Psoas muscle (tissue), 8 donors: ENCODE measurements around the gene LRP1B. TPM values are rescaled to one million over a fixed set of nuclear protein-coding genes. Genes with fewer than 3 reads are reported as not detected.

Source experiments
- ATAC-seq, 4 donors: fragments of 200-7000 bp; cut with Tn5 transposase; one replicate each; pipeline ENCODE4 v1.9.1; 2020; ENCODE audit warnings: moderate library complexity in 3 of 4, mild to moderate bottlenecking in 2 of 4
- DNase-seq, 2 donors: peaks; one replicate each; pipeline ENCODE4 v3.0.0-alpha.2; 2020
- H3K27ac ChIP-seq: fragments of 200-600 bp; one replicate; pipeline ENCODE4 v1.8.0; 2022
- H3K27me3 ChIP-seq, 3 donors: fragments of 200-600 bp in 1 of 3; one replicate each; pipeline versions ENCODE4 v1.6.1 to v1.8.0; 2013 to 2022; ENCODE audit warnings: low read length in 2 of 3, mild to moderate bottlenecking in 2 of 3, moderate library complexity in 1 of 3; ENCODE audit not compliant: insufficient read depth in 3 of 3
- H3K36me3 ChIP-seq, 2 donors: fragments of 200-600 bp in 1 of 2; one replicate each; pipeline versions ENCODE4 v1.6.1 to v1.8.0; 2013 to 2022; ENCODE audit warnings: low read depth in 1 of 2, mild to moderate bottlenecking in 1 of 2, moderate library complexity in 1 of 2; ENCODE audit not compliant: insufficient read depth in 1 of 2
- H3K4me1 ChIP-seq: fragments of 200-600 bp; one replicate; pipeline ENCODE4 v1.8.0; 2022
- H3K4me3 ChIP-seq: fragments of 200-600 bp; one replicate; pipeline ENCODE4 v1.8.0; 2022; ENCODE audit warnings: mild to moderate bottlenecking
- H3K9me3 ChIP-seq: fragments of 200-600 bp; one replicate; pipeline ENCODE4 v1.8.0; 2022
- CTCF ChIP-seq: fragments of 200-600 bp; IDR thresholded peaks from one replicate; pipeline ENCODE4 v1.8.0; 2022; ENCODE audit warnings: antibody characterized with exemption
- WGBS, 3 donors: extraction: QIAGEN DNeasy Blood & Tissue Kit; methylation state at CpG; one replicate each; pipeline versions ENCODE4 v1.1.6 to v1.1.7; 2013; 5-methylcytosine and 5-hydroxymethylcytosine counted together
- intact Hi-C, 2 donors: fragments of 100-400 bp; cut with DNase I; formaldehyde crosslinking; loops; one replicate each; pipeline versions ENCODE4 v1.11.0 to v1.14.2; 2022
- polyA plus RNA-seq, 3 donors: library from polyadenylated mRNA; stranded (reverse); fragments of 200-250 nt; gene quantifications; one replicate each; pipeline ENCODE4 v1.2.3, GENCODE V29; 2013
- total RNA-seq, 4 donors: library from RNA; stranded (reverse); fragmentation: NEBNext Ultra II Directional in 2 of 4; extraction: Animal tissue kit (Norgen Biotek cat#: 25700) in 2 of 4; gene quantifications; one replicate each; pipeline versions ENCODE4 v1.2.1 to v1.2.4, GENCODE V29; 2021 to 2023
- donor health status: healthy with polysubstance abuse.
- donor health status: DM: no; HTN: no; CAD: no; lungs with moderate emphysema.
- donor health status: Bipolar disorder and iron deficiency.
- donor health status: healthy.
- donor health status: DM: yes; HTN: yes; CAD: no.
- donor health status: DM: no; HTN: no; CAD: no.
- donor health status: DM: no; HTN: no; CAD: no.
- donor health status: DM: yes; HTN: yes; CAD: no.

Gene LRP1B
- total and polyA plus RNA-seq, 7 donors: 0.33 to 3.3 (median 0.95) TPM

DNA sequence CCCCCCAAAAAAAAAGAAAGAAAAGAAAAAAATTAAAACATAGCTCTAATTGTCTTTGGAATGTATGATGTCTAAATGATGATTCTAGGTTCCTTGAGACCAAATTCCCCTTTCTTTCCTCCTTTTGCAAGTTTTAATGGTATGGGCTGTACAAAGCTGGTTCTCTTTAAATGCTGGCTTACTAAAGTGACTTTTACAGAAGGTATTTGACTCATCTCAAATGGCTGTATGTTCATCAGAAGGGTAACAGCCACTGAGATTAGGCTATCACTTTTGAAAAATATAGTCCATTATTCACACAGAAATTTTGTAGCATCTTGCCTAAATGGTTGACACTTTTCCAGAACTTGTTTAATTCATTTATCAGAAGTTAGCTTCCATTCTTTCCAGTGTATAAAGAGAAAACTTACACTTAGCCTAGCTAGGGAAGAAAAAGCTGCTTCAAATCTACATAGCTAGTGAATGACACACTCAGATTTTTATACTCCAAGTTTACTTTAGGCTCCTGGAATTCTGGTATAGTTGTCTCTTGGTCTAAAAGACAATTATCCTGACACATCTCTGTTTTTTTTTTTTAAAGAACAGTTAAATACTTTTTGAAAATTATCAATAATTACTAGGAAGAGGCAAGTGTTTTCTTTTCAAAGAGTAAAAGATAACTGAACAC lies 622.6 kb downstream of the LRP1B start:
- ATAC-seq: no peak
- H3K4me3 ChIP-seq: no peak overlapping the region
- no peaks in the 10 kb centered on the region for H3K9me3 ChIP-seq
- intact Hi-C loops: no loop called here
- DNase-seq: no peak
- no peak overlapping the region for H3K27ac ChIP-seq
- no peak for TF ChIP-seq CTCF
- no peaks in the 10 kb centered on the region for H3K27me3 ChIP-seq
- H3K36me3 ChIP-seq: no peaks in the 10 kb centered on the region
- H3K4me1 ChIP-seq: no peaks in the 10 kb centered on the region

DNA sequence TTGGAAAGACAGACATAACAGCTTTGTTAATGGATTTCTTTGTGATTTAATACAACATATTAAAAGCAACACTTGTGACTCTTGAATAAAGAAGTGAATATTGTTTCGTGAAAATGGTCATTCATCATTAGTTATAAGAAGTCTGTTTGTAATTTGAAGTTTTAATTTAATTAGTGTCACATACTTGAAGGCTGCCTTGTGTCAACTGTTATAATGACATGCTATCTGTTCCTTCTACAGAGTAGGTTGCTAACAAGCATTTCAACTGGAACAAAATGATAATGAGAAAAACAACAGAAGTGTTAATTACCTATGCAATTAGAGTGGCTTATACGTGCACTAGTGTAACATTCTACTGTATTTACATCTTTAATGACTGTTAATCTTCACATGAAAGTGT lies 624.7 kb downstream of the LRP1B start:
- no peak for ATAC-seq
- 29 to 41% (median 30%) methylated on average over 2 of the region's 2 CpGs for WGBS, 3 donors

DNA sequence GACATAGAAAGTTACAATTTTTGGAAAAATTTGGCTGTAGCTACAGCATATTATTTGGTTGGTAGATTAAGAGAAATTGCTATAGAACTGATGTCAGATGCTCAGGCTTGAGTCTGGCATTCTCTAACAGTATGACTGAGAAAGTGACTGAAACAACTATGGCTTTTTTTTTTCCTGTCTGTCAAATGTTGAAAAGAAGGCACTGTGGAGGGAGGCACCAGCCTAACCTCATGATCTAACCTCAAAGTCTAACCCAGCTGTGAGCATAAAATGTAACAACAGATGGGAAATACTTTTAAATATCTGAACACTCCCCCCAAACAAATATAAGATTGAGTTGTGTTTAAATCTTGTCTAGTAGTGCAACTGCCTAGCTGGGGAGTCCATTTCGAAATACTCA lies 629.1 kb downstream of the LRP1B start:
- WGBS, 3 donors: 83 to 93% (median 84%) methylated on average over 1 of the region's 1 CpG
- no peak for TF ChIP-seq CTCF
- no peak for ATAC-seq

More for the DNA sequence above, 624.7 kb downstream of the LRP1B start:
- intact Hi-C loops: no loop called here
- no peaks in the 10 kb centered on the region for H3K9me3 ChIP-seq
- H3K4me3 ChIP-seq: no peak overlapping the region
- H3K36me3 ChIP-seq: no peaks in the 10 kb centered on the region
- H3K27me3 ChIP-seq: no peaks in the 10 kb centered on the region
- H3K27ac ChIP-seq: no peak overlapping the region
- no peaks in the 10 kb centered on the region for H3K4me1 ChIP-seq
- no peak for TF ChIP-seq CTCF
- no peak for DNase-seq

DNA sequence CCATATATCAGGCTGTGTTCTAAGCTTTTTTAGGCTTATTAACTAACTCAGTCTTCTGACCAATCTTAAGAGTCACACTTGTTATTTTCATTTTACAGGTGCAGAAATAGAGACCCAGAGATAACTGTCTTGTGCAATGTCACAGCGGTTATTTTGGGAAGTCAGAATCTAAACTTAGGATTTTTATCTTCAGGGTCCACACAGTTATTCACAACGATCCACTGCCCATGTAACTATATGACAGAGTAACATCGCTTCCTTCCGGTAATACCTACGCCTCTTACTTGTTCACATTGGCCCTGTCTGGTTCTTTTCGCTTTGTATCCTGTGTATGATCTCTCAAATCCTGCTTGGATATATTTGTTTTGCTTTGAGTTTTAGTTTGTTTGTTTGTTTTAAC lies 631.7 kb downstream of the LRP1B start:
- Histone ChIP-seq H3K36me3 (no peaks in the 10 kb centered on the region), H3K4me1 (no peaks in the 10 kb centered on the region), H3K9me3 (no peaks in the 10 kb centered on the region), H3K27ac (no peak overlapping the region), H3K27me3 (no peaks in the 10 kb centered on the region), H3K4me3 (no peak overlapping the region)
- WGBS, 3 donors: 86 to 90% (median 87%) methylated on average over 6 of the region's 6 CpGs
- no peak for DNase-seq
- no peak for ATAC-seq
- intact Hi-C loops: no loop called here
- no peak for TF ChIP-seq CTCF

More for the DNA sequence above, 629.1 kb downstream of the LRP1B start:
- Histone ChIP-seq H3K9me3 (no peaks in the 10 kb centered on the region), H3K36me3 (no peaks in the 10 kb centered on the region), H3K27me3 (no peaks in the 10 kb centered on the region), H3K27ac (no peak overlapping the region), H3K4me1 (no peaks in the 10 kb centered on the region), H3K4me3 (no peak overlapping the region)
- intact Hi-C loops: no loop called here
- DNase-seq: no peak

DNA sequence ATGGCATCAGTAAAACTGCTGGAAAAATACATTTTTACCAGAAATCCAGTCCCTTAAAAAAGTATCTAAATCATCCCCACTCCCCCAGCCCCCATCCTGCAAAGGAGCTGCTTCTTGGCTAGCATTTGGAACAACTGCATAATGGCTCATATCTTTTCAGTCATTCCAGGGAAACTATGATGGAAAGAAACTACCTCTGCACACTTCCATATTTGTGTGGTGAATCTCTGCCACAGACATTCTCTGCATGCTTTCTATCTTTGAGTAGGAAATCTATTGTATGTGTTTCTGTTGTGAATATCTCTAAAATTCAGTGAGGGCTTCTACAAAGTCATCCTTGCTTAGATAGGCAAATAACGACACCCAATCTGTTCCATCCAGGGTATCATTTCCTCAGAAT lies 632.3 kb downstream of the LRP1B start:
- H3K27ac ChIP-seq: no peak overlapping the region
- WGBS, 3 donors: 74 to 87% (median 86%) methylated on average over 1 of the region's 1 CpG
- TF ChIP-seq CTCF: no peak
- intact Hi-C loops: no loop called here
- ATAC-seq: no peak
- H3K4me3 ChIP-seq: no peak overlapping the region
- H3K4me1 ChIP-seq: no peaks in the 10 kb centered on the region
- H3K9me3 ChIP-seq: no peaks in the 10 kb centered on the region
- no peak for DNase-seq
- H3K36me3 ChIP-seq: no peaks in the 10 kb centered on the region
- H3K27me3 ChIP-seq: no peaks in the 10 kb centered on the region
